ENCODE data around the gene TPSG1.

Gene TPSG1

DNA sequence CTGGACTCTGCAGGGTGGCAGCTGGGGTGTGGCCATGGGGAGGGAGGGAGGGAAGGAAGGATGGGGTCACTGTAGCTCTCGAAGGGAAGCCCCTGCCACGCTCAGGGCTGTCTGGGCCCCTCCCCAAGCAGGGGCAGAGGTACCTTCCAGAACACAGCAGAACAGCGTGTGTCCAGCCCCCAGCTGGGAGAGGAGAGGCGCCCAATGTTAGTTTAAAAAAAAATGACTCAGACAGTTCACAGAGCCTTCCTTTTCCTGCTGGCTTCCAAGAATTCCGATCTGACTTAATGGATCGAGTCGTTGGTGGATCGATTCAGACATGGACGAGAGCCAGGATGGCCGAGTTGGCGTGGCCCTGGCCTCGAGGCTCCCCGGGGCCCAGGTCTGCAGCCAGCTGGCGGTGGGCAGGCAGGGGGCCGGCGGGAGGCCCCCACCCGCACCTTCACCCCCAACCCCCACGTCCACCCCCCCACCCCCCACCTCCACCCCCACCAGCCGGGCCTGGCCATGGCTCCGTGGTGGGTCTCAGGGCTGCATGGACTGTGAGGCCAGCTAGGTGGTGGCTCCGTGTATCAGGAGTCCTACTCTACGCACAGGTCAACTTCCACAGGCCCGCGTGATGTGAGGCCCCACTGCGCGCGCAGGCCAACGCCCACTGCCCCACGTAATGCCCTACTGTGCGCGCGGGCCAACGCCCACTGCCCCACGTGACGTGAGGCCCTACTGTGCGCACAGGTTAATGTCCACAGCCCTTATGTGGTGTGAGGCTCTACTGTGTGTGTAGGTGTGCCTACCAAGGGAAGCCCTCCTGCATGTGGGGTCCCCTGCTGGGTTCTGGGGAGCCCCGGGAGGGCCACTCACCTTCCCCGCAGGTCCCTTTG, 50.4 kb downstream of the TPSG1 start:
- no peak for DNase-seq

DNA sequence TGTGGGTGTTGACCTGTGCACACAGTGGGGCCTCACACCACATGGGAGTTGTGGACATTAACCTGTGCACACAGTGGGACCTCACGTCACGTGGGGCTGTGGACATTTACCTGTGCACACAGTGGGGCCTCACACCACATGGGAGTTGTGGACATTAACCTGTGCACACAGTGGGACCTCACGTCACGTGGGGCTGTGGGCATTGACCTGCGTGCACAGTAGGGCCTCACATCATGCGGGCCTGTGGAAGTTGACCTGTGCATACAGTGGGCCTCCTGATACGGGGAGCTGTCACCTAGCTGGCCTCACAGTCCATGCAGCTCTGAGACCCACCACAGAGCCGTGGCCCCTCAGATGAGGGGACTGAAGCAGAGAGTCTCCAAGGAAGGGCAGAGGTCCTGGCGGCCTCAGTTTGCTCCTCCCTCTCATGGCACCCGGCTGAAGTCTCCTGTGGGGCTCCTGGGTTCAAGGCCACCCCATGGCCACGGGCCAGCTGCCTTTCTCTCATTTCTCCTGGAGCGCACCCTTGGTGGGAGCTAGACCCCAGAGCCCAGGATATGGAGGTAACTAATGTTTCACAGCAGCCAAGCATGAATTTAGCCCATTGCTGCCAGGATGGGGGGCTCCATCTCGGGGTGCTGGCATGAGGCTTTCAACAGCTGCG, 51.1 kb downstream of the TPSG1 start:
- no peak for DNase-seq

DNA sequence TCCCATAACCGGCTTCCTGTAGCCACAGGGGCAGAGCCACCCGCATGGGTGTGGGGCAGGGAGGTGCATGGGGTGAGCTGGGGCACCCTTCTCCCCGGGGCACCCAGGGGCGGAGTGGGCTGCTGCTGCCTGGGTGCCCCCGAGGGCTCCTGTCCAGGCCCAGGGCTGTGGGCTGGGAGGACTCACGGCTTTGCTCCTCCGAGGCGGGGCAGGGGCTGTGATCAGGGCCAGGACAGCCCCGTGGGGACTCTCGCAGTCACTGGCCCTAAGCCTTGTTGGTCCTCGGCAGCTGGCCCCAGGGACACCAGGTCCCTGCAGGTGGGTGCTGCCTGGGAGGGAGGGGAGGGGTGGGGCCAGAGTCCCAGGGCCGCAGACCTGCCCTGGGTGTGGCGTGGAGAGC, 52.4 kb downstream of the TPSG1 start:
- no peak for DNase-seq

DNA sequence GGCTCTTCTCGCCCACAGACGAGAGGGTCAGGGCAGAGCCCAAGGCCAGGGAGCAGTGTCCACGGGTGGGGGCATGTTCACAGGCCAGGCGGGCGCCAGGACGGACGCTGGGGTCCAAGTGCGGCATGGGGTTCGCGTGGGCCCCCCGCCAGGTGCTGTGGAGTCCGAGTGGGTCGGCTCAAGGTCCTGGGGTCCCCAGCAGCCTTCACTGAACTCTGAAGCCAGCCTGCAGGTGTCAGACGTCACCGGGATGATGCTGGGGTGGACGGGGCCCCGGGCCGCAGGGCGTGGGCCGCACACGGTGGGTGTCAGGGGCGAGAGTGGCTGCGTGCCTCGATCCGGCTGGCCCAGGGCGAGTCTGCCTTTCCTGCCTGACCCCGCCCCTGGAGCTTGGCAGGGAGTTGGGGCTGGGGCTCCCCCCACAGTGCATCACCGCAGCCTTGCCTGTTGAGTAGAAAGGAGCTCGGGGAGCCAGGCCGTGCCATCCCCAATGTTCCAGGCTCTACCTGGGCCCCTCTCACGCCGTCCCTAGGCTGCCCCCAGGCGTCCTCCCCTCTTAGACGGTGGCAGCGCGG, 53.1 kb downstream of the TPSG1 start:
- DNase-seq: no peak
